GM18951 (cell line): ENCODE measurements around the gene RUNX3.

Experiments used
- POLR2A ChIP-seq: IDR thresholded peaks from 4 replicates; pipeline ENCODE4 v1.6.1; 2011; ENCODE audit warnings: mild to moderate bottlenecking; ENCODE audit not compliant: insufficient read length, insufficient read depth; ENCODE audit errors: extremely low read depth
- in situ Hi-C: fragments of 300-500 bp; cut with MboI; formaldehyde crosslinking; loops from one replicate; pipeline ENCODE4 v1.12.0; 2022; ENCODE audit warnings: low sequenced_read_pairs, mixed read lengths, inconsistent platforms; ENCODE audit not compliant: unreplicated experiment

The RUNX3 gene

DNA sequence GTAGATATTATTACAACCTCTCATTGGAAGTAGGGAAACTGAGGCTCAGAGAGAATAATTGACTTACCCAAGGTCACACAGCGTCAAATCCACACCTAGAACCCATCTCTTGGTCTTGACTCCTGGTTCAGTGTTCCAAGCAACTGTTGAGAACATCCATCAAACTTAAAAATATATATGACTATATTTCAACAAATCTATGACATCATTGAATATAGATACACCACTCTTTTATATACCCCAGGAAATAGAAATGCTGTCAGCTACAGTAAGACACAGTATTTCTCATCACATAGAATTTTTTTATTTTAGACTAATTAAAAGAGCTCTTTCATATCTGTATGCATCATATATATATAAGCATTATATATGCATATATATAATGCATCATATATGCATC is 56.9 kb downstream of the RUNX3 start:
- in situ Hi-C loops: no loop called here
- no peak for TF ChIP-seq POLR2A

DNA sequence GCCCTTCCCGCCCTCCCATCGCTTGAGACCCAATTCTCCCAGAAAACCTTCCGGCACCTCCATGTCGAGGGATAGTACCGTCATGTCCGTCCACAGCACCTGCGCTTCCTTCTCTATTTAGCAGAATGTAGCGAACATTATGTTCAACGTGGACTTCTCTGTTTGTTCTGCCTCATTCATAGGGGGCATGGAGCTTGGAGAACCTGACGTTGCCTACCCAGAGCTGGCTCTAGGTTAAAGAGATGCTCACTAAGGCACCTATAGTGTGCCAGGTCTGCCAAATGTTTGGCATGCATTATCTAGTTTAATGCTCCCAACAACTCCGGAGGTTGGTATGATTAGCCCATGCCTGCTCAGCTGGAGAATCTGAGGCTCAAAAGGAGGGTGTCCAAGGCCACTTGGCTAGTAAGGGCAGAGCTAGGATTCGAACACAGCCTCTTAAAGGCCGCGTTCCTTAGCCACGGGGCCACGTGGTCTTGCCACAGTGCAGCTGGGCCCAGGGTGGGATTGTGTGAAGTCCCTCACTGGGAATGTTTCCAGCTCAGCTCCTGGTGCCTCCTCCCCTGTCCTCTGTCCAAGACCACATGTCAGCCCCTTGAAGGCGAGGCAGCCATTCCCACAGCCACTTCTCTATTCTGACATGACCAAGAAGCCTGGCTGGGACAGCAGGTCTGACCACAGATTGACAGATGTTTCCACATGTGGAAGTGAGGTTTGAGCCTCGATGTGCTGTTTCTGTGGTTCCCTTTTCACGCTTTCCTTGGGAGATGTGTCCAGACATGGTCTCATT is 57.8 kb downstream of the RUNX3 start:
- in situ Hi-C loops: no loop called here
- TF ChIP-seq POLR2A: no peak

DNA sequence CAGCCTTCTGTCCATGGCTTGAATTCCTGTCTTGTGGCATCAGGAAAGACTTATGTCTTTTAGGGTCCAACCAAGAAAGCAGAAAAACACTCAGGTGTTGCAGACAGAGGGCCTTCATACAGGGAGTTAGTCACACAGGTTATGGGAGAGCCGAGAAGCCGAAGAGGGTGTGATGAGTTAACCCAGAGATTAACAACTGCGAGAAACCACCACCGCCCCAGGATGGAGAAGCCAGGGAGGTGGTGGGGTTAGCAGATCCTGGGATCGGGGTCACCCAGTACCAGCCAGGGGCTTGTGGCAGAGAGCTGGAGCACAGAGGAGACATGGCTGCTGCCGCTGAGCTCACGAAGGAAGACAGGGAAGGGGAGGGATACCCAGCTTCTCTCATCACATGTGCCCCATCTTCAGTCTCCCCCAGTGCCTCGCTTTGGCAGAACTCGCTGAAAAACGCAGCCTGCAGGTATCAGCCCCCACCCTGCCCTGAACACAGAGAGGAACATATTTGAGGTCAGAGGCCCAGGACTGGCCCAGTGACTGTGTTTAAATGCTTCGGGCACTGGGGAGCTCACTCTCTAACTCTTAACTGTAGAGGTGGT is 58.7 kb downstream of the RUNX3 start:
- no peak for TF ChIP-seq POLR2A
- in situ Hi-C loops: no loop called here

DNA sequence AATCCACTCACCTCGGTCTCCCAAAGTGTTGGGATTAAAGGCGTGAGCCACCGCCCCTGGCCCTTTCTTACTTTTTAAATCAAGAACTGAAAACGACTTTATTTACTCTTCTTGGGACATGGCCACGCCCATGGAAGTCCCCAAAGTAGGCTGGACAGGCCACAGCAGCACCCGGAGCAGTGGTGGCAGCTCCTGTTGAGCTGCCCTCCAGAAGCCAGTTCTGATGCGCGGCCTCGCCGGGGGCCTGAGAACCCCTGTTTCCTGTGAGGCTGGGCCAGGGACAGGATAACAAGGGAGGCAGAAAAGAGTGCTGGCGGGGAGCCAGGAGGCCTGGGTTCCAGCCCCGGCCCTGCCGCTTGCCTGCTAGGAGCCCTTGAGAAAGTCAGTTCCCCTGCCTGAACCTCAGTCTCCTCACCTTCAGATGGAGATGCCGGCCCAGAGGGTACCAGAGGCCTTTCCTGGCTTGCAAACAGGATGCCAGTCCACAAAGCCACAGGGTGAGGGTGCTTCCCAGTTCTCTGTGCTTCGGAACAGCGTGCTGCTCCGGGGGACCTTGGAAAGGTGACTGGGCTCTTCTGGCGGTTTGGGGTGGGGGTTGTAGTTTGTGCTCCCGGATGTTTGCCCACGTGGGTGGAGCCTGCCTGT is 59.4 kb downstream of the RUNX3 start:
- TF ChIP-seq POLR2A: no peak

DNA sequence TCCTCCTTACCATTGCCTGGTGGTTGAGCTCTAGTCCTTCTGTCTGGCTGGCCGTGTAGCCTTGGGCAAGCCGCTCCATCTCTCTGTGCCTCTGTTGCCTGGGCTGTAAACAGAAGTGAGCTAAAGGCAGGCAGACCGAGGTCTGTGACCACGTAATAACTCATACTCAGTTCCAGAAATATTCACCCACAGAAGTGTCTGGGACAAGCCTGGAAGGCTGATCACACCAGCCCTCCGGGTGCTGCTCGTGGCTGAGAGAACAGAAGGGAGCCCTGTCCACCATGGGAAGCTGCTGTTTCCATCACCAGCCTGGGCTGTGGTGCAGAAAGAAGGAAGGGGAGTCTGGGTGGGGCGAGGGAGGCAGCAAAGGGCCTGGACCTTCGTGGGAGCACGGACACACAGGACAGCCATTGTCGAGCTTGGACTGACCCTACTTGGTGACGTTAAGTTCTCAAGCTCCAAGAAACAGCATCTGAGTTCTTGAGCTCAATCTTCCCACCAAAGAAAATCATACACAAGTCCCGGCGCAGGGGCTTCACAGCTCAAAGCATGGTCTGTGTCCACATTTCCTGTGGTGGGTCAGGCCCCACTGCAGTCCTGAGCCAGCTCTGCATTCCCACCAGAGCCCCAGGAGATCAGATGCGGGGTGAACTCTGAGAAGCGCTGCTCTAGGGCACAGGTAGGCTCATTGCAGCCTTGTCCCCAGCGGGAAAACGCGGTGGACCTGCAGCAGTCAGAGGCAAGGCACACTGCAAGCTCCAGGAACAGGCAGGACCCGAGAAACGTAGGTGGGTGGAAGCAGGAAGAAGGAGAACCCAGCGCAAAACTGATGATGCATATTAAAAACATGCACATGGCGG is 61.8 kb downstream of the RUNX3 start:
- in situ Hi-C loops: no loop called here
- no peak for TF ChIP-seq POLR2A

More for the DNA sequence above, 59.4 kb downstream of the RUNX3 start:
- in situ Hi-C loops: no loop called here

DNA sequence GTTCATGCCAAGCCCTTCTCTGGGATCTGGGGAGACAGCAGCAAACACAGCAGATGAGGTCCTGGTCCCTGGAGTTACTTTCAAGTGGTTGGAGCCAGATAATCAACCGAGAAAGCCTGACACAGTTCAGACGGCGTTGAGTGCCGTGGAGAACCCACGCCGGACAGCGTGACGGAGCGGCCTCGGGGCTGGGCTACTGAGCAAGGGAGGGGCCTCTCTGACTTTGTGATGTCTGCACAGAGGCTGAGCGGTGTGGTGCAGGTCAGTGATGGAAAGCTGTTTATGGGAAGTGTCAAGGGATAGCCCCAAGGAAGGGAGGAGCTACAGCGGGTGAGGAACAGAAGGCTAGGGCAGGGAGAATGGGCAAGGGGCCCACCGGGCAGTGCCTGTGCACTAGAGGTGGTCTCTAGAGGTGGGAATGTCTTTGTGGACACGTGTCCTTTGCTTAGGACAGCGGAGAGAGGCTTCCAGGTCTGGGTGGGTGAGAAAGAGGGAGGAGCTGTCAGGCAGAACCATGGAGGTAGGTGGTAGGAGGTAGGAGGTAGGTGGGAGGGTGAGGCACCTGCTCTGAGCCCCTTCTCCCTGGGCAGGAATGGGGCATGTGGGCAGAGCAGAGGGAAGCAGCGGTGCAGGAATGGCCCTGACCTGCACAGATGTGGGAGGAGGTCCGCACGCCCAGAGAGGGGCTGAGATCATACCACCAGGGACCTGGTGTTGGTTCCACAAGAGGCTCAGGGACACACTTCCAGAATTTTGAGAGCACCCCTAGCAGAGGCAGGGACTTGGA is 62.8 kb downstream of the RUNX3 start:
- in situ Hi-C loops: no loop called here
- no peak for TF ChIP-seq POLR2A

DNA sequence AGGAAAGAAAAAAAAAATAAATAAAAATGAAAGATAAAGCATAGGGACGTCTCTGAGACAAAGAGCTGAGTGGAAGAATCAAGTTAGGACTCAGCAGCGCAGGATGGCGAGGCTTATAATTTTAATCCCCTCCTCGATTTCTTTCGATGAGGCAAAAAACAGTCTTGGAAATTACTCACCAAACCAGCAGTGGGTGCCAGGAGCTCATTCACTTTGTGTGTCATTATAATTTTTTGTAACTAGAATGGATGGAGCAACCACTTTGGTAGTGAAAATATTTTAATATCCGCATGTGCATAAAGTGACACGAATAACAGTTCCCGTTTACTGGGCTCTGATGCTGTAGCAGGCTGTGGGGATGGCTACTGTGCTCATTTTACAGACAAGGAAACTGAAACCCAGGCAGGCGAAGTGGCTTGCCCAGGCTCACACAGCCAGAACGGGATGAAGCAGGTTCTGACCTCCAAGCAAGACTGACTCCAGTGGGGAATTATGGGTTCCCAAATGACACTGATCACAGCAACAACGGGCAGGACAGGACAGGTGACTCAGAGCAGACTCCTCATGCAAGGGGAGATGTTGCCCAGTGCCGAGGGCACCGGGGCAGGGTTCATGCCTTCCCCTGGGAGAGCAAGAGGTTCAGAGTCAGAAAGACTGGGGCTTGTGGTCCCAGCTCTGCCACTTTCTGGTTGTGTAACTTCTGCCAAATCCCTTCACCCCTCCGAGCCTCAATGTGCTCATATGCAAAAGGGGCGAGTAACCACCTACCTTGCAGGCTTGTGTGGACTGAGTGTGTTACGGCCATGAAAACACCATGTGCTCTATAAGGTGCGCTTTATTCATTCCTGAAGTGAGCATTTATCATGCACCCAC is 63.6 kb downstream of the RUNX3 start:
- no peak for TF ChIP-seq POLR2A
- in situ Hi-C loops: no loop called here

DNA sequence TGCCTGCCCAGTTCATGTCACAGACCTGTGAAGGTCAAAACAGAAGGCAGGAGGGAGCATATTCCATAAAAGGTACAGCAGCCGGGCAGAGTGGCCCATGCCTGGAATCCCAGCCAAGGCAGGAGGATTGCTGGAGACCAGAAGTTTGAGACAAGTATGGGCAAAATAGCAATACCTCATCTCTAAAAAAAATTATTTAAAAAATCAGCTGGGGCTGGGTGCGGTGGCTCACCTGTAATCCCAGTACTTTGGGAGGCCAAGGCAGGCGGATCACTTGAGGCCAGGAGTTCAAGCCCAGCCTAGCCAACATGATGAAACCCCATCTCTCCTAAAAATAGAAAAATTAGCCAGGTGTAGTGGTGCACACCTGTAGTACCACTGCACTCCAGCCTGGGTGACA is 64.5 kb downstream of the RUNX3 start:
- no peak for TF ChIP-seq POLR2A
- in situ Hi-C loops: no loop called here

DNA sequence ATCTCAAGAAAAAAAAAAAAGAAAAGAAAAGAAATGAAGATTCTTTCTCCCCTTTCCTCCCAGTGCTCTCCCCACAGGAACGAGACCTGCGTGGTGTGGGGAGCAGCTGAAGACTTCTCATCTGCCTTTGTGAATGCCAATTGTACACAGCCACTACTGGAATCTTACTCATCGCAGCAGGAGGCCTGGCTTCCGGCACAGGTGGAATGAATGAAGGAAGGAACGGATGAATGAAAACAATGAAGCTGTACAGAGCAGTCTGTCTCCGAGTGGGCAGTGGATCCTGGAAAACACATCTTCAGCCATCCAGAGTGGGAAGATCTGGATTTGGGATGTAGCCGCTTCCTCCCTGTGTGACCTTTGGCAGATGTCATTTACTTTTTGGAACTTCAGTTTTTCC is 64.9 kb downstream of the RUNX3 start:
- in situ Hi-C loops: no loop called here
- no peak for TF ChIP-seq POLR2A

DNA sequence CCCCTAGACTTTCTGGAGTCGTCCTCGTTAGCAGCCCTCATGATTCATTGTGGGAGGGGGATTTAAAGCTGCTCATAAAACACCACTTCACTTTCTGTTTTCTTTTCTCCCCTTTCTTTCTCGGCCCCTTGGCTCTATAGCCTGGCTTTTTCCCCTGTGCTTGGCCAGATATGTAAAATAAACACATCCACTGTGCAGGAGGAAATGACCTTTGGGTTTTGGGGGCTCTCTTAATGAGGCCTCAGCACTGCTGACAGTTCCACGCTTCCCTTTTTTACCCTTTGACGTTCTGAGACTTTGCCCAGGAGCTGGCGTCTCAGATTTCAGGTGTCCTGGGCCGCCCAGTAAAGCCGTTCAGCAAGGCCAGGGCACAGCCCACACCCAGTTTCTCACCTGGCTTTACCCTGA is 65.7 kb downstream of the RUNX3 start:
- in situ Hi-C loops: no loop called here
- TF ChIP-seq POLR2A: no peak

DNA sequence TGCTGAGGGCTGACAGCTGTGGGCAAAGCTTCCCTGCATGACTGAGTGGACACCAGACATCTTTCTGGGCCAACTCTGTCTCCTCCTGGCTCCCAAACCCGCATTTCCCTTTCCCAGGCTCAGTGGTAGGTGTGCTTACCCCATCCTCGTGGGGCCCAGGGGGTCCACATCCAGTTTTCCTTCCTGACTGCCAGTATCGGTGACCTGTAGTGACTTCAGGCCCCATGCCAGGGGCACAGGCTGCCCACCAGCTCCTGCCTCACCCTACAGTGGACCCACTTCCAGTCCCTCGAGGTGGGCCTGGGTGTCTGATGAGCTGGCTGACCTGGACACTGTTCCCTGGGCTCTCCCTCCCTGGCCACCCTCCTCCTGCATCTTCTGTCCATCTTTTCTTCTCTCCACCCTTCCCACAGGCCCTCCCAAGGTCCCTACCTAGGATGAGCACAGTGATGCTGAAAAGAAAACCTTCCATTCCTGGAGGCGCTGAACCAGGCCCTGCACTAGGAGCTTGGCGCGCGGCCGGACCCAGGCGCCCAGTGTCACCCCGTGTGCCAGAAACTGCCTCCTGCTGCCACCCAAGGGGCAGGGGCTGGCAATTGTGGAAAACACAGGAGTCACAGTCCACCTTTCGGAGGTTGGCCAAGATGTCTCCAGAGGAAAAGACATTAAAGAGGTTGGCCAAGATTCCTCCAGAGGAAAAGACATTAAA is 67.1 kb downstream of the RUNX3 start:
- no peak for TF ChIP-seq POLR2A
- in situ Hi-C loops: no loop called here
